GM19324 (cell line): ENCODE data around the gene AP5S1.

Source experiments
- ATAC-seq: cut with Tn5 transposase; IDR thresholded peaks from one replicate; pipeline ENCODE4 v1.9.1; 2021; ENCODE audit warnings: mild to moderate bottlenecking, moderate library complexity; ENCODE audit not compliant: unreplicated experiment, low FRiP score

AP5S1 gene, protein sequence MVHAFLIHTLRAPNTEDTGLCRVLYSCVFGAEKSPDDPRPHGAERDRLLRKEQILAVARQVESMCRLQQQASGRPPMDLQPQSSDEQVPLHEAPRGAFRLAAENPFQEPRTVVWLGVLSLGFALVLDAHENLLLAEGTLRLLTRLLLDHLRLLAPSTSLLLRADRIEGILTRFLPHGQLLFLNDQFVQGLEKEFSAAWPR

DNA sequence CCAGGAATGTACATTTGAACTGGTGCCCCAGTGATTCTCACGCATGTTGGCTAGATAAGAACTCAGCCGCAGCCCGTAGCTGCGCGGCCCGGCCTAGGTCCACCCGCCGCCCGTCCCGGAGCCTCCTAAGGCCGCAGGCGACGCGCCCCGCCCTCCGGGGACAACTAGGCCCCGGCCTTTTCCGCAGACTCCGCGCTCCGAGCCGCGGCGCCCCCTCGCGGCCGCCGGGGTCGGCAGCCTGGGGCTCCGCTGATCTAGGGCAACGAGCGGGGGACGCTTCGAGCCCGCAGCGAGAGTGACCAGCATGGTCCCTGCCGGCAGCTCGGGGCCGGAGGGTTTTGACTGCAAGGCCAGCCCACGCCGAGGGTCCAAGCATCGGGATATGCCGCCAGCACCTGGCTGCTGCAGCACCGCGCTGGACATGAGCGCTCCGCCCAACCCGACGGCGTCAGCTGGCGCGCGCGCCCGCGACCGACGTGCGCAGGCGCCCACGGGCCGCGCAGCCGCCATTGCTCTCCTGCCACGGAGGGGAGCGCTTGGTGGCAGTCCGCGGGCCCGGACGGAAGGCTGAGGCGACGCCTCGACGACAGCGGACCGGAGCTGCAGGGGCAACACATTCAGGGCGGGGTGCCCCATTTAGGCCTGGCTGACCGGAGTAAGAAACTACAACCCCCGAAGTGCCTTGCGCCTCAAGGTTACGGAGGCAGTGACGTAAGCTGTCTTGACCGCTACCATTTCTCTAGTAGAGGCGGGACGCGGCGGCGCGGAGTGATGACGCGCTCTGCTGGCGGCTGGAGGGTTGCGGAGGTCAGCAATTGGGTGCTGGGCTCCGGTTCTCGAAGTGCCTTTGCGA lies at the start of gene AP5S1:
AP5S1 (plus strand) TSS at position 500 of the 853 bp plus-strand sequence. CDS start 1,571 bp downstream, outside the sequence.
- peak; percentile 92 for ATAC-seq

GRCh38 chr20:3771552-3772058 lies 48.7 kb upstream of the AP5S1 start:
- ATAC-seq: no peak

DNA sequence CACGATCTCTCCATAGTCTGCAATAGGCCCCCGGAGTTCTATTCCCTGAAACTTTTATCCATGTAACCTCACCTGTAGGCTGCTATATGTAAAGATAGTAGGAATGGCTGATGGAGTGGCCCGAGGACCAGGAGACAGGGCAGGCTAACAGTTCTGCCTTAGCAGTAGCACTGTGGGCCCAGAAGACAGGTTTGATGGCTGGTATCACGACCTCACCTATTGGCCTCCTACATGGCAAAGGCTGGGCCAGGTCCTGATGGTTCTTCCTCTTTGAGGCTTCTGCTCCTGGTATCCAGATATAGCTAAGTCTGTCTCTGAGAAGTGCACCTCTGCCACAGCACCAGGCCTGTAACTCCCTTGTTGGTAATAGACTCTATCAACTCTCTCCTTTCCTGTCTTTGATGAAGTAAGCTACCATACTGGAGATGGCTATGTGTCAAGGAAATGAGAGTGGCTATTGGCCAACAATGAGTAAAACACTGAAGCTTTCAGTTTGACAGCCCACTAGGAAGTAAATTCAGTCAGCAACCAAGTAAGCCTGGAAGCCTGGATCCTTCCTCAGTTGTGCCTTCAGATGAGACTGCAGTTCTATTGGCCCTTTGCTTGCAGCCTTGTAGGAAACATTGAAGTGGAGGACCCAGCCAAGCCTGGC lies 44.8 kb upstream of the AP5S1 start:
- ATAC-seq: no peak

GRCh38 chr20:3777381-3777715 lies 43.0 kb upstream of the AP5S1 start:
- no peak for ATAC-seq

GRCh38 chr20:3777716-3778629 lies 42.4 kb upstream of the AP5S1 start:
- no peak for ATAC-seq

GRCh38 chr20:3778976-3779375 lies 41.4 kb upstream of the AP5S1 start:
- ATAC-seq: no peak

- peak; percentile 39 for ATAC-seq
Measured at GRCh38 chr20:3781153-3781910, 39.0 kb upstream of the AP5S1 start, which contains the start of gene SPEF1. Gene SPEF1 (minus strand): TSS chr20:3781448. CDS start chr20:3781287, 161 bp downstream.

DNA sequence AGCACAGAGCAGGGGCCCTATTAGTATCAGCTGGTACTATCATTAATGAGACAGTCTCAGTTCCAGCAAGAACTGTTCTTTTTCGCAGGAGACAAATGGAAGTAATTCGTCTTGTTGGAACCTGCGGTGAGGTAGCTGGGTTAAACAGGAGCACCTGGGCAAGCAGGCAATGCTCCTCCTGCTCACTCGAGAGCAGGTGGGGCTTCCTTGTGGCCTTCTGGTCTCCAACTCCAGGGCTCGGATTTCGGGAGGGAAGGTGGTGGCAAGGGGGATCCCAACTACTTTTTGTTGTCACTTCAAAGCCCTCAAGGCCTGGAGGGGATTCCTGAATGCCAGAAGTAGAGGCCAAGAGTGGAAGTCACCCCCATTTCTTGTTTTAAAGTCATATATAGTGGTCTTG lies 37.8 kb upstream of the AP5S1 start:
- ATAC-seq: no peak

DNA sequence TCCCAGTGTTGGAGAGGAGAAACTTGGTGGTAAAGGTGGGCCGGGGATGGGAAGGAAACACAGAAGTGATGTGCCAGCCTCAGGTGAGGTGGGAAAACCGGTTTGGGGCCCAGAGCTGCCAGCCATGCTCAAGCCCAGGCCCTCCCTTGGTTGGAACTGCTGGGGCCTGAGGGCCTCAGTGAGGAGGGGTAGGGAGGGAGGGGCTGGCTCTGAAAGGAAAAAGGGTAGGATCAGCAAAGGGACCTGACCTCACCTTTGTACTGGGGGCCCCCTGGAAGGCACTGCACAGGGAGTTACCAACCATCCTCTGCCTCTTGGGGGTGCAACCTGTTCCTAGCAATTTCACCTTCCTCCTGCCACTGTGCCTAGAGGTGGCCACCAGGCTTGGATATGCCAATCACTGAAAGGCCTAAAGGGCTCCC lies 37.3 kb upstream of the AP5S1 start:
- ATAC-seq: no peak

- ATAC-seq: no peak
Measured at GRCh38 chr20:3783511-3784195, 36.7 kb upstream of the AP5S1 start.

DNA sequence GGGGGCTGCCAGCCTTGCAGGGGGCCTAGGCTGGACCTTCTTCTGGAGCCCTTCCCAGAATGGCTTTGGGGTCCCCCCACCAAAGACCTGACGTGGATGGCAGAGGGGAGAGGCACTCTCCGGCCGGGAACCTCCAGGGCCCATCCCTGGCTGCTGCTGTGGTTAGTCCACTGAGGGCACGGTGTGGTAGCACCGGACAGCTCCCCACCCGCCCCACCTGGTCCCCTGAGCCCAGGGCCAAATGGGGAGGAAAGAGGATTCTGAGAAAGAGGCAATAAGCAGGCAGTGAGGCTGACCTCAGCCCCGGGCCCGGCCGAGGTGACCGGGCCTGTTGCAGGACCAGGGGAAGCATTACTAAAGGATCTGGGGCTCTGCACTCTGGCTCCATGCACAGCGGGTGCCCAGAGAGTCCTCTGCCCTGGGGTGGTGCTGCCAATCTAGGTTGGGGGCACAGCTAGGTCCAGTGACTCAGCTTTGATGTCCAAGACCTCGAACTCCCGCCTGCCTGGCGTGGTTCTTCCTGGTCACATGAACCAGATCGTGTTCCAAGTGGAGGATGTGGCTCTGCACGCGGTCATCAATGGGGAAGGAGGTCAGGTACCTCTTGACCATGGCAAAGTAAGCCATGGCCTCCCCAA lies 36.0 kb upstream of the AP5S1 start:
- no peak for ATAC-seq

GRCh38 chr20:3784863-3785239 lies 35.5 kb upstream of the AP5S1 start:
- ATAC-seq: no peak

DNA sequence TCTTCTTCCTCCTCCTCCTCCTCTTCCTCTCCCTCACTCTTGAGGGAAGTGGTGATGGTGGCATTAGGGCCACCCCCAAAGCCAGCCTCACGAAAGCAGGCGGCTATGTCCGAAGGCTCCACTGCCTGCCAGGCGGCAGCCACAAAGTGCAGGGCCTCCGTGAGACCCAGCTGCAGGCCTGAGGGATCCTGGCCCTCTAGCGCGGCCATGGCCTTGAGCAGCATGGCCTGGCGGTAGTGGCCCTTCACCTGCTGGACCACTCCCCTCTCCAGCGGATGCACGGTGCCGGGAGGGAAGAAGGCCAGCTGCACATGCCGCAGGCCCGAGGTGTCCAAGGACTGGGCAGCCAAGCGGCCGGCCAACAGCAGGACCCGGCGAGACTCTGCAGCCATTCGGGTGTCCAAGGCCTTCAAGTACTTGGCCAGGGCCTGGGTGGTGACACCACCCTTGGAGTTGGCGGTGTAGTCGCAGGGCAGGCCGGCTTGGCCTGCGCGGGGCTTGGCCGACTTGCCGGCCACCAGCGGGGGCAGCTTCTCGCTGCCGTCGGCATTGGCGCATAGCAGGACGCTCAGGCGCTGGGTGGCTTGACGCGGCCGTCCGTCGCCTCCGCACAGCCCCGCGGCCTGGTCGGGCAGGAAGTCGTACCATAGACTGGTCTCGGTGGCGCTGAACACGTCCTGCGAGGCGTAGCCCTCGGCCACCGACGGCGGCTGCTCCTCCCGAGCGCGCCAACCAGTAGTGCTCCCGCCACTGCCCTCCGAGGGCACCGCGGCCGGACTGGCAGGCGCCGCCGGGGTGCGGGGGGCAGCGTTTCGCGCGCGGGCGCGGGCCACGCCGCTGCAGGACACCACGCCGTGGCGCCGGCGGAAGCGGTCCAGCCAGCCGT lies 34.9 kb upstream of the AP5S1 start:
- ATAC-seq: no peak

DNA sequence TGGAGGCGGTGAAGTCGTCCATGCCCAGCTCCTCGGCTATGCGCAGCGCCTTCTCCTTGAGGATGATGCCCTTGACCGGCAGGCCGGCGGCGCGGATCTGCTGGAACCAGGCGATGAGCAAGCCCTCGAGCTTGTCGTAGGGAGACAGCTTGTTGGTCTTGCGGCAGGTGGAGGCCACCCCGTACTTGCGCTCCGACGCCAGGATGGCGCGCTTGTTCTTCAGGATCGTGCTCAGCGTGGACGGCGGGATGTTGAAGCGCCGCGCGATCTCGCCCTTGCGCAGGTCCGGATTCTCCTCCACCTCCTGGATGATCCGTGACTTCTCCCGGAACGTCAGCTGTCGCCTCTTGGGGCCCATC lies 34.2 kb upstream of the AP5S1 start:
- ATAC-seq: peak; percentile 24

GRCh38 chr20:3786665-3787323 lies 33.6 kb upstream of the AP5S1 start, which contains the start of gene CENPB:
Gene CENPB (minus strand): TSS chr20:3786740. CDS start chr20:3786483, 257 bp downstream.
- ATAC-seq: peak; percentile 73

GRCh38 chr20:3787324-3788014 lies 32.9 kb upstream of the AP5S1 start:
- no peak for ATAC-seq
